BLaER1 (cell line): ENCODE data around the gene ULK4.

Source experiments
- H3K27ac ChIP-seq: shearing (Covaris generic); formaldehyde crosslinking; 2 replicates; pipeline ENCODE4 v1.8.1; 2022
- H3K27me3 ChIP-seq: shearing (Covaris generic); formaldehyde crosslinking; 2 replicates; pipeline ENCODE4 v1.8.1; 2022
- H3K36me3 ChIP-seq: shearing (Covaris generic); formaldehyde crosslinking; 2 replicates; pipeline ENCODE4 v1.8.1; 2022
- H3K4me1 ChIP-seq: shearing (Covaris generic); formaldehyde crosslinking; 2 replicates; pipeline ENCODE4 v1.8.1; 2022
- H3K4me2 ChIP-seq: shearing (Covaris generic); formaldehyde crosslinking; 2 replicates; pipeline ENCODE4 v1.8.1; 2022
- H3K4me3 ChIP-seq: shearing (Covaris generic); formaldehyde crosslinking; 2 replicates; pipeline ENCODE4 v1.8.1; 2022
- H3K9ac ChIP-seq: shearing (Covaris generic); formaldehyde crosslinking; 2 replicates; pipeline ENCODE4 v1.8.1; 2022
- H3K9me3 ChIP-seq: shearing (Covaris generic); formaldehyde crosslinking; 2 replicates; pipeline ENCODE4 v1.8.1; 2022
- H4K20me1 ChIP-seq: shearing (Covaris generic); formaldehyde crosslinking; 2 replicates; pipeline ENCODE4 v1.8.1; 2022
- Cebpa-rat ChIP-seq: shearing (Covaris generic); IDR thresholded peaks from 2 replicates; pipeline ENCODE4 v1.8.1; 2022

Gene ULK4

GRCh38 chr3:41212088-41212487 lies 749.8 kb downstream of the ULK4 start:
- Histone ChIP-seq H4K20me1 (peaks cover 100% of the 10 kb centered on the region), H3K4me3 (no peak overlapping the region), H3K27ac (no peak overlapping the region), H3K9ac (no peak overlapping the region), H3K4me2 (no peak overlapping the region), H3K27me3 (no peaks in the 10 kb centered on the region), H3K4me1 (0 out of 2 replicates have a peak, but pooled peaks cover 10% of the 10 kb centered on the region), H3K36me3 (peaks cover 65% of the 10 kb centered on the region), H3K9me3 (peaks cover 43% of the 10 kb centered on the region)
- TF ChIP-seq Cebpa-rat = no peak

GRCh38 chr3:41210966-41211365 lies 750.9 kb downstream of the ULK4 start:
- Histone ChIP-seq H3K4me3 (no peak overlapping the region), H3K4me1 (0 out of 2 replicates have a peak, but pooled peaks cover 10% of the 10 kb centered on the region), H3K9me3 (peaks cover 43% of the 10 kb centered on the region), H3K27me3 (no peaks in the 10 kb centered on the region), H3K36me3 (peaks cover 71% of the 10 kb centered on the region), H3K27ac (no peak overlapping the region), H3K4me2 (no peak overlapping the region), H3K9ac (no peak overlapping the region), H4K20me1 (peaks cover 100% of the 10 kb centered on the region)
- TF ChIP-seq Cebpa-rat = no peak

DNA sequence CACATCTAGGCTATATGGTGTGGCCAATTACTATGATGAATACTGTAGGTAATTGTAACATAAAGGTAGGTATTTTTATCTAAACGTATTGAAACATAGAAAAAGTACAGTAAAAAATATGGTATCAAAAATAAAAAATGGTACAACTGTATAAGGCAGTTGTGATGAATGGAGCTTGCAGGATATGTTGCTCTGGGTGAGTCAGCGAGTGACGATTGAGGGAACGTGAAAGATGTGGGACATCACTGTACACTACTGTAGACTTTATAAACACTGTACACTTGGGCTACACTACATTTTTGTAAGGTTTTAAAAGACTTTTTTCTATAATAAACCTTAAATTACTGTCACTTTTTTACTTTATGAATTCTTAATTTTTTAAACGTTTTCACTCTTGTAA lies 752.3 kb downstream of the ULK4 start:
- Histone ChIP-seq H4K20me1 (peaks cover 100% of the 10 kb centered on the region), H3K9me3 (peaks cover 43% of the 10 kb centered on the region), H3K27me3 (no peaks in the 10 kb centered on the region), H3K4me2 (no peak overlapping the region), H3K27ac (no peak overlapping the region), H3K4me1 (0 out of 2 replicates have a peak, but pooled peaks cover 10% of the 10 kb centered on the region), H3K36me3 (peaks cover 71% of the 10 kb centered on the region), H3K4me3 (no peak overlapping the region), H3K9ac (no peak overlapping the region)
- no peak for TF ChIP-seq Cebpa-rat

DNA sequence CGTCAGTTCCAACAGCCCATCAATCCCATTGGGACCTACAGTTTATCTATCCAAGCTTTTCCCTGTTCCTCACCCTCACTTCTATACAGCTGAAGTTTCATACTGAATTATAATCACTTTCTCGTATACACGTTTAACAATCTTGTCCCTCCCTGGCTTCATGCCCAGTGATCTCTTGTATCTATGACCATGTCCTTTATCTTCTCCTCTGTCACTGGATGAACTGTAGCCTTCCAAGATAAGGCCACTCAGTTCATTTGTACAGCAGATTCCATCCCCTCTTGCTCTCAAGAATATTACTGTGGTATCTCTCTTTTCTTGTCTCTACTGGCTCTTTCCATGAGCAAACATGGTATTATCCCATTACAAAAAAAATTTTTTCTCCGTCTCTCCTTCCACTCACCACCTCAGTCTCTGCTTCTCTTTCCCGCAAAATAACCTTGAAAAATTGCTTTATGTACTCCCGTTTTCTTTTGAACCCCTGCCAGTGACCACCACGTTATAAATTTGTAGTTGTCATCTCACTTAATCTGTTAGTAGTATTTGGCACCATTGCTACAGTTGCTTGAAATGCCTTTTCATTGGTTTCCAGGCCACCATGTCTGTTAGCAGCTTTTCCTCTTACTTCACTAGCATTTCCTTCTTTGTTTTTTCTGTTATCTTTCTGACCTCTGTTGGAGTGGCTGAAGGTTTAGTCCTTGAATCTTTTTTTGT lies 753.2 kb downstream of the ULK4 start:
- Histone ChIP-seq H4K20me1 (peaks cover 100% of the 10 kb centered on the region), H3K27ac (no peak overlapping the region), H3K9ac (no peak overlapping the region), H3K36me3 (peaks cover 70% of the 10 kb centered on the region), H3K27me3 (no peaks in the 10 kb centered on the region), H3K4me3 (no peak overlapping the region), H3K4me2 (no peak overlapping the region), H3K9me3 (peaks cover 43% of the 10 kb centered on the region), H3K4me1 (0 out of 2 replicates have a peak, but pooled peaks cover 12% of the 10 kb centered on the region)
- TF ChIP-seq Cebpa-rat = no peak

DNA sequence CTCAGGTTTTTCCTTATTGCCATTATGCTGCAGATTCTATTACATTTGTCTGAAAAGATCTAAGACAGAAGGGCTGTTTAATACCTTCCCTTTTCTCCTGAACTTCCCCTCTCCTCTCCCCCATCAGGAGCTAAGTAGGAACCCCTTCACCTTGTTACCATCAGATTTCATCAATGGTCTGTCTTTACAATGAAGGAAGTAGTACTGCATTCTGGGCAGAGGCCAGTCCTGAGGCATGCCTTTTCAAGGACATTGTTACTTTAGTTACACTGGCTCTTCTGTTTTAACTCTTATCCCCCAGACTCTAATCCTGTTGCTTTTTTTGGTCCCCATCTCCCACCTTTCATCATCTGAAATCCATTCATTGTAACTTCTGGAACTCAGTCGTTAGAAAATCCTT lies 754.5 kb downstream of the ULK4 start:
- Histone ChIP-seq H3K4me3 (no peak overlapping the region), H3K27ac (no peak overlapping the region), H3K36me3 (peaks cover 61% of the 10 kb centered on the region), H3K4me2 (no peak overlapping the region), H3K9me3 (peaks cover 43% of the 10 kb centered on the region), H3K27me3 (no peaks in the 10 kb centered on the region), H4K20me1 (peaks cover 100% of the 10 kb centered on the region), H3K9ac (no peak overlapping the region), H3K4me1 (peaks cover 21% of the 10 kb centered on the region)
- no peak for TF ChIP-seq Cebpa-rat

DNA sequence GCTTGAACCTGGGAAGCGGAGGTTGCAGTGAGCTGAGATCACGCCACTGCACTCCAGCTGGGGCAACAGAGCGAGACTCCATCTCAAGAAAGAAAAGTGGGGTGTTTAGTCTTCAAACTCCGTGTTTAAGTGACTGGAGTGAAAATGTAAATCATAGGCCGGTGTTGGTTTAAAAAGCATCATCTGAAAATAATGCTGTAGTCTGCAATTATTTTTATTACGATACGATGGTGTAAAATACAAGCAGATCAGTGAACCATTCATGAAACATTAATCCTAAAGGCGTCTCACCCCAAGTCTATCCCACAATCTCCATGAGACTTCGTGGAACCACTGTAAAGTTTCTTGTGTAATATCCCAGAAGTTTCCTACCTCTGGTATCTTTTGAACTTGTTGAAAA lies 756.3 kb downstream of the ULK4 start:
- Histone ChIP-seq H3K27ac (no peak overlapping the region), H3K36me3 (peaks cover 44% of the 10 kb centered on the region), H3K27me3 (no peaks in the 10 kb centered on the region), H3K4me2 (no peak overlapping the region), H3K4me1 (peaks cover 34% of the 10 kb centered on the region), H4K20me1 (peaks cover 100% of the 10 kb centered on the region), H3K9ac (no peak overlapping the region), H3K9me3 (peaks cover 31% of the 10 kb centered on the region), H3K4me3 (no peak overlapping the region)
- TF ChIP-seq Cebpa-rat = no peak

DNA sequence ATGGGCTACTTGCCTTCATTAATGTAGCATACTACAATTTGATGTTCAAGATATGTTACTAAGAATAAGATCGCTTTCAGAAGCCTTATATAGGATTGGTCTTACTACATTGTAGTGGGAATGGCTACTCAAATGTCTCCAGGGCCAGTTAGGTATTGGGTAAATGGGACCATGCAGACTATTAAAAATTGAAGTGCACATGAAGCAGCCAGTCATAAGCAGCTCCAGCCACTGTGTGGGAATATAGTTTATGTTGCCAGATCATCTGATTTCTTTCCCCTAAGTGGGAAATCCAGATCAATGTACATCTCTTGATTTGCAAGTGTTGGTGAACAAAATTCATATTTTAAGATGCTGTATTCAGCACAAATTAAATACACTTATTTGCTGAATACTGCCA lies 757.5 kb downstream of the ULK4 start:
- no peak overlapping the region for H3K9ac ChIP-seq
- no peak overlapping the region for H3K4me3 ChIP-seq
- peaks cover 32% of the 10 kb centered on the region for H3K36me3 ChIP-seq
- H3K9me3 ChIP-seq = peaks cover 19% of the 10 kb centered on the region
- H3K4me1 ChIP-seq = peaks cover 34% of the 10 kb centered on the region
- H4K20me1 ChIP-seq = peaks cover 94% of the 10 kb centered on the region
- no peak overlapping the region for H3K27ac ChIP-seq
- no peaks in the 10 kb centered on the region for H3K27me3 ChIP-seq
- TF ChIP-seq Cebpa-rat = no peak
- no peak overlapping the region for H3K4me2 ChIP-seq

DNA sequence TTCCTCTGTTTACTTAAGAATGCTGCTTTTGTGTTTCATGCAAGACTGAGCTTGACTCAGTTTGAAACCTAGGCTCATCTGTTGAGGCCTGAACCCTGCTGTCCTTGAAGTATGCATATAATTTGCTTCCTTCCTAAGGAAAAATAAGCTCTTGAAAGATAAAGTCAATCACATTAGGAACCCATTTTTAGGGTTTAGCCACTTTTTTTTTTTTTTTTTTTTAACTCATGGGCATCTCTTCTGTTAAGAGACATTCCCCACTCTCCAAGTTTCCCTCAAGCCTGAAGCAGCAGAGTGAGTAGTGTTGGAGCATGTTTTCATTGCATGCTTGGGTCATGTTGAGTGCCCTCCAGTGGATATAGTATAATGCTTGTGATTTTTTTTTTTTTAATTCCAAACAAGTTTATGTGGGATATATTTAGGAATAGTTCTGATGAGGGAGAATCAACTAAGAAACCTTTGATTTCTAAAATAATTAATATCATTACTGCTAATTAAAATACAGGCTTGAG lies 759.0 kb downstream of the ULK4 start:
- Histone ChIP-seq H3K4me1 (peaks cover 41% of the 10 kb centered on the region), H3K36me3 (peaks cover 17% of the 10 kb centered on the region), H3K9ac (no peak overlapping the region; the same call in 1 of the 2 replicates), H3K4me3 (0 out of 2 replicates have a peak overlapping the region, but pooled peaks have one; percentile 93), H3K9me3 (peaks cover 6% of the 10 kb centered on the region), H3K27me3 (no peaks in the 10 kb centered on the region), H4K20me1 (peaks cover 80% of the 10 kb centered on the region), H3K27ac (peak overlapping the region; percentile 39; the same call in 1 of the 2 replicates), H3K4me2 (peak overlapping the region; percentile 85)
- no peak for TF ChIP-seq Cebpa-rat

GRCh38 chr3:41202075-41202833 lies 759.6 kb downstream of the ULK4 start:
- peaks cover 11% of the 10 kb centered on the region for H3K36me3 ChIP-seq
- H3K9me3 ChIP-seq = no peaks in the 10 kb centered on the region; the same call in 1 of the 2 replicates
- peak overlapping the region; percentile 93 for H3K4me3 ChIP-seq
- no peaks in the 10 kb centered on the region for H3K27me3 ChIP-seq
- peak overlapping the region; percentile 99 for H3K9ac ChIP-seq
- H3K27ac ChIP-seq = peak overlapping the region; percentile 39; the same call in 1 of the 2 replicates
- H3K4me1 ChIP-seq = peaks cover 43% of the 10 kb centered on the region
- peak overlapping the region; percentile 85 for H3K4me2 ChIP-seq
- TF ChIP-seq Cebpa-rat = no peak
- H4K20me1 ChIP-seq = peaks cover 73% of the 10 kb centered on the region

DNA sequence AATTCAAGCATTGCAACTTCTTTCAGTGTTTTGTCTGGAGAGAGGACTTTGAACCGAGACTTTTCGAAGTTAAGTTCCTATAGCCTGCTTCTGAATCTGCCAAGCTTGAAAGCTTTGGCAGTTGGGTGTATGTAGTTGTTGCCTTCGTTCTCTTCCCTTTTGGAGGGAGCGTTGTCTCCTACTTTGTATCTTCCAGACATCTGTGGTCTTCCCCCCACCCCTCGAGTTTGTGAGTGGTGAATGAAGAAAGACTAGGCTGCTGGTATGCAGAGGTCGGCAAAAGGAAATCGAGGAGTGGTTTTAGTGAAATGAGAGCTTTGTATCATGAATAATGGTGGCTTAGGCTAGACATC lies 761.3 kb downstream of the ULK4 start:
- Histone ChIP-seq H4K20me1 (peaks cover 57% of the 10 kb centered on the region), H3K9me3 (no peaks in the 10 kb centered on the region), H3K4me2 (peak overlapping the region; percentile 85), H3K4me1 (peaks cover 43% of the 10 kb centered on the region), H3K9ac (peak overlapping the region; percentile 99), H3K4me3 (peak overlapping the region; percentile 93), H3K27ac (peak overlapping the region; percentile 58), H3K36me3 (peaks cover 4% of the 10 kb centered on the region; the same call in 1 of the 2 replicates), H3K27me3 (no peaks in the 10 kb centered on the region)
- no peak for TF ChIP-seq Cebpa-rat
